Measurements from ENCODE around the gene ALDH1L1.

DNA sequence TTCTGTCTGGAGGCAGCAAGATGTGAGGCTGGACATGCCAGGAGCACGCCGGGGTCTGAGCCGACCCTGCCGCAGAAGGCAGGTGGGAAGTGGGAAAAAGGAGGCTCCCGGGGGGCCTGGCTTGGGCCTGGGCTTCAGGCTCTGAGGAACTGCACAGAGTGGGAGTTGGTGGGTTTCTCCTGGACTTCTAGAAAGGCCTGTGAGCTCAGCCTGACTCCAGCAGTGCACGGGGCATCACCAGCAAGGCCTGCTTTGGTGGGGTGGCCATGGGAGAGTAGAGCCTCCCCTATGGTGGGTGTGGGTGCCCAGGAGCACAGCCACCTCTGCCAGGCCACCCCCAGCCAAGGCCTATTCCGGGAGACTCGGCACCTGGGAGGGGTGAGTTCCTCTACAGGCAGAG, 78.4 kb downstream of the ALDH1L1 start:
- no peak for TF ChIP-seq POLR2A (IDR thresholded peaks at IDR 0.05)
- TF ChIP-seq, protein P1, sequence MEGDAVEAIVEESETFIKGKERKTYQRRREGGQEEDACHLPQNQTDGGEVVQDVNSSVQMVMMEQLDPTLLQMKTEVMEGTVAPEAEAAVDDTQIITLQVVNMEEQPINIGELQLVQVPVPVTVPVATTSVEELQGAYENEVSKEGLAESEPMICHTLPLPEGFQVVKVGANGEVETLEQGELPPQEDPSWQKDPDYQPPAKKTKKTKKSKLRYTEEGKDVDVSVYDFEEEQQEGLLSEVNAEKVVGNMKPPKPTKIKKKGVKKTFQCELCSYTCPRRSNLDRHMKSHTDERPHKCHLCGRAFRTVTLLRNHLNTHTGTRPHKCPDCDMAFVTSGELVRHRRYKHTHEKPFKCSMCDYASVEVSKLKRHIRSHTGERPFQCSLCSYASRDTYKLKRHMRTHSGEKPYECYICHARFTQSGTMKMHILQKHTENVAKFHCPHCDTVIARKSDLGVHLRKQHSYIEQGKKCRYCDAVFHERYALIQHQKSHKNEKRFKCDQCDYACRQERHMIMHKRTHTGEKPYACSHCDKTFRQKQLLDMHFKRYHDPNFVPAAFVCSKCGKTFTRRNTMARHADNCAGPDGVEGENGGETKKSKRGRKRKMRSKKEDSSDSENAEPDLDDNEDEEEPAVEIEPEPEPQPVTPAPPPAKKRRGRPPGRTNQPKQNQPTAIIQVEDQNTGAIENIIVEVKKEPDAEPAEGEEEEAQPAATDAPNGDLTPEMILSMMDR (IDR thresholded peaks at IDR 0.05): no peak

Measured in body of pancreas (tissue), 4 donors.